Middle frontal gyrus (tissue), 1 donor: ENCODE data around the gene KIAA0825.
"Not testable (repeated sequence)": the region's sequence is repeated elsewhere in the genome, so short reads cannot be mapped to it uniquely, and the experiment has no call there.

Source experiments
- DNase-seq: peaks from one replicate; pipeline ENCODE4 v3.0.0-alpha.2; 2015; ENCODE audit warnings: low spot score; ENCODE audit errors: extremely low spot score

The KIAA0825 gene

DNA sequence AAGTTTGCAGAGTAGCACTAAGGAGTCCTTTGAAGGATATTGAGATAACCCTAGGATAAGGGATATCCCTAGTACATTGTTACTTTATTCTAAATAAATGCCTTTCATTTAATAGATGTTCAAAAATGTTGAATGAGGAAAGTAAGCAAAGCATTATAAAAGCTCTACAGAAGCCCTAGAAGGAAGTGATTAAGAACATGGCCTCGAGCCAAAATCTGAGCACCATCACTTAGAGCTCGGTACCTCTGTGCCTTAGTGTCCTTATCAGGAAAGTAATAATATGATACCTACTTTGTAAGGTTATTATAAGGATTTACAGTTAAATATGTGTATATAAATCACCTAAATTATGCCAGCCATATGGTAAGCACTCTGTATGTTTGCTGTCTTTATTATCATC, 242.6 kb downstream of the KIAA0825 start:
- DNase-seq = no peak

DNA sequence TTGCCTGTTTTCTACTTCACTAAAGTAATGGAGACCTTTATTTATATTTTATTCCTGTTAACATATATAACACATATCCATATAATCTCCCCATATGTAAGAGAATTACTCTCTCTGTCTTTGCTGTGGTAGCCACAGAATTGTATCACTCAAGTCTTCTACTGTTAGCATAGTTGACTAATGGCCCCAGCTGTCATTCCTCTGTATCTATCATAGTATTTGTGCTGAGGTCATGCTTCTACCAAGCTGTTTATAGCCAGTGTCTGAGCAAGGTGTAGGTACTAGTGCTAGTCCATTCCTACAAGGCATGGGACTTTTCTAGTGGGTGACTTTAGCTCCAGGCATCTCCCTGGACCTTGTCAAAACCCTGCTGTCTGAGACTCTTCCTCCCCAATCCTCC, 244.1 kb downstream of the KIAA0825 start:
- no peak for DNase-seq

DNA sequence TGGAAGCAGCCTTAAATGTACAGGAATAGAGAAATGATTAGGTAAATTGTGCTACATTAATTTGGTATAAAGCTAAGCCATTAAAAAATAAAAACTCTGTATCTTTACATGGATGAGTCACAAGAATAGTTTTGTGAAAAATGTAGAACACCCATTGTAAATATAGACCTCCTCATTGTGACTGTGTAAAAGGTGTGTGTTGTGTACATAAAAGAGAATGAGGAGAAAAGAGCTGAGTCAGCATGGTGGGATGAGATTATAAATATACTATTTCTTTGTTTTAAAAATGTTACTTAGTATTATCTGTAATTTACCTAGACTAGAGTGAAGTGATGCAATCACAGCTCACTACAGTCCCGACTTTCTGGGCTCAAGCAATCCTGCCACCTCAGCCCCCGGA, 250.5 kb downstream of the KIAA0825 start:
- DNase-seq = no peak

DNA sequence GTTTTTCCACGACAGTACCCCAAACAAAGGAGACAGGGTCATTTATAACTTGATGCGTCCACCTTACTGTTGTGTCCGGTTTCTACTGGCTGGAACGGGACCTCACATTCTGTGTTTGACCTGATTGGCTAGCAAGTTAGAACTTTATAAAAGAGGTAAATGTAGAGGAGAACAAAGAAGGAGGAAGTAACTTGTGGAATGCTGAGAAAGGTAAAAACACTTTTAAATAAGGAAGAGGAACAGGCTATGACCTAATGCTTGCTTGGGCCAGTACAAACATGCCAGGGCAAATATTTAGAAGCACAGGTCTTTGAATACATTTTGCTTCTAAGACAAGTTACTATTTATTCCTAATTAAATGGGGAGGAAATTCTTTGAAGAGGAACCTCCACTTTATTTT, 251.6 kb downstream of the KIAA0825 start:
- no peak for DNase-seq

DNA sequence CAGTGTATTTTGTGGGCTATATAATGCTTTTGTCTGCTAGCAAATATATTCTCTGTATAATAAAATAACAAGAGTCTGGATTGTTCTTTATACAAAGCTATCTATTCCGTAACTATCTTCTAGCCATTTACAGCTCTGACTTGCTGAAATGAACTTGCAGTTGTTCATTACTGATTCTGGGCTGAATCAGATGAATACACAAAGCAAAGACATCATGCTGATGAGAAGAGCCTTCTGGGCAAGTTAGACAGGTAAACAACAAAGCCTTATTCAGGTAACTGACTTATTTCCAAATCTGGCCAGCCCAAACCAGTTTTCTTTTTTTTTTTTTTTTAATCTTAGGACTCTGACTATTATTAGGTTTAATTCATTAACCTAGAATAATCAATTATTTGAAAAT, 255.5 kb downstream of the KIAA0825 start:
- no peak for DNase-seq

DNA sequence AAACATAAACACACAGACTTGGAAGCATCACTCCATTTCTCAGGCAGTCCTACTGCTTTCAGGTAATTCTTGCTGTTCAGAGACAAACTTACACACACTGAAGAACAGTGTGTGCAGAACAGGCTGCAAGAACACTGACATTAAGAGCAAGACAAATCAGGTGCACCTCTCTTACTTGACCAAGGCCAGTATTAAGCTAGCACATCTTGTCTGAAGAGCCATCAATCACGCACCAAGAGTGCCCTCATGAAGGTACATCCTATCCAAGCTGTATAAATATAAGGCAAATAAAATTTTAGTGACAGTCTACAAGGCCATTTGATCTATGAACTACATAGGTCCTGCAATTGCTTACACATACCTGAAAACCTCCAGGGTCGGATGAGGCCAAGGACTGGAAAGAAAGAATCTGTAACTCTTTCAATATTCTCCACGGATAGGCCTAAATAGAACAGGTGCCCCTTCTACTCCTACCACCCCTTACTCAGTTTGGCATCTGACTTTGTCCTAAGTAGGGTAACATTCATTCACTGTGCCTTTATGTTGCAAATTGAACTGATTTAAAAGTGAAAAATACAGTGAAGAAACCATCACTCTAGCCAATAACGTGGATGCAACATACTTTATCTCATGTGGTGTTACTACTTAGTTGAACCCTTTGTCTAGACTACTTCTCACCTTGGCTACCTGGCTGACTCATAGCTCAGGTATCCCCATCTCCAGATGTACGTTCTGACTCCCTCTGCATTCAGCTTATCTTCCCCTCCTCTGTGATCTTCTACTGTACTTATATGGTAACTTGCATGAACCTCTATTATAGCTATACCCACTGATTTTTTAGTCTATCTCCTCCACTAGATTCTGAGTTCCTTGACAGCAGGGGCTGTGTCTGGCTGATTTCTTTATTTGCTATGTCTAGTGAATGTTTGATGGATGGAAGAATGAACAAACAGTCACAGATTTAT, 256.3 kb downstream of the KIAA0825 start:
- DNase-seq = no peak

DNA sequence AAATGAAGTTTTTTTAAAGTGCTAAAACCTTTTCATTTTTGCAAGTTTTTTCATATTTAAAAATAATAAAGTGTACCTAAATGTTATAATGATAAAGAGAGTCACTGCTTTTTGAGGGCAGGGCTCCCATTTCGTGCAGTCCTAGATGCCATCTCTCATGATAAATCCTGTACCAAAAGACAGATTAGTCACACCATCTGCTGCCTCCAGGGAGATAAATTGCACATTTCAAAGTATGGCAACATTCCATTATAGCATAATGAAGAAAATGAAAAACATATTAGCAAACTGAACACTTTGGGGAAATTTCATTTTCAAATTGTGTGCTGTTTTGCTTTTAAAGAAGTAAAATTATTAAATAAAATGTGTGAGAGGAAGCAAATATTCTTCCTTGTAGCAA, 257.2 kb downstream of the KIAA0825 start:
- DNase-seq = no peak

DNA sequence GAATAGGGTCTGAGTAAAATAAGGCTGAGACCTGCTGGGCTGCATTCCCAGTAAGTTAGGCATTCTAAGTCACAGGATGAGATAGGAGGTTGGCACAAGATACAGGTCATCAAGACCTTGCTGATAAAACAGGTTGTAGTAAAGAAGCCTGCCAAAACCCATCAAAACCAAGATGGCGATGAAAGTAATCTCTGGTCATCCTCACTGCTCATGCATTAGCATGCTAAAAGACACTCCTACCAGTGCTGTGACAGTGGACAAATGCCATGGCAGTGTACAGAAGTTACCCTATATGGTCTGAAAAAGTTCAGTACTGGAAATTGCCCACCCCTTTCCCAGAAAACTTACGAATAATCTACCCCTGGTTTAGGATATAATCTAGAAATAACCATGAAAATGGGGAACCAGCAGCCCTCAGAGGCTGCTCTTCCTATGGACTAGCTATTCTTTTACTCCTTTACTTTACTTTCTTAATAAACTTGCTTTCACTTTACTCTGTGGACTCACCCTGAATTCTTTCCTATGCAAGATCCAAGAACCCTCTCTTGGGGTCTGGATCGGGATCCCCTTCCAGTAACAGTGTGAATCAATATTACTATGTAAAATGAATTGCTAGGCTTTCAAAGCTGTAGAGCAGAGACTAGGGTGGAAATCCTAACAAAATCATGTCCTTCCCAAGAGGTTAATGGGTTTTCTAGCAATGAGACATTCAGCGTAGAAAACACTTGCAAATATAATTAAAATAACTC, 257.8 kb downstream of the KIAA0825 start:
- no peak for DNase-seq

DNA sequence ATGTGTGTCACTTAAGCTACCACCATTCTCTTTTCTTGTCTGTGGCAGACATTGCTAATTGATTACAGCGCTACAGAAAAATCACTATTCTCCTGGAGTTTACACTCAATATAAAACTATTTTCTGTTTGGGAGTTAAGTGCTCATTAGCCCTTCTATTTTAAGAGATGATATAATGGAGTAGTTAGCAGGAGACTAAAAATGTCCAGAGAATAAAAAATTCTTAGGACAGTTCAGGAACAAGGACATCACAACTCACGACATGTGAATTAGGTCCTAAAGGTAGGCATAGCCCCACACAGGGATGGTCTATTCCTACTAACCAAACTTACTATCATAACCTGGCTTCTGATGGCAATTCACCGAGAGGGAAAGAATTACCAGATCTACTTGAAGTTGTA, 258.5 kb downstream of the KIAA0825 start:
- no peak for DNase-seq

DNA sequence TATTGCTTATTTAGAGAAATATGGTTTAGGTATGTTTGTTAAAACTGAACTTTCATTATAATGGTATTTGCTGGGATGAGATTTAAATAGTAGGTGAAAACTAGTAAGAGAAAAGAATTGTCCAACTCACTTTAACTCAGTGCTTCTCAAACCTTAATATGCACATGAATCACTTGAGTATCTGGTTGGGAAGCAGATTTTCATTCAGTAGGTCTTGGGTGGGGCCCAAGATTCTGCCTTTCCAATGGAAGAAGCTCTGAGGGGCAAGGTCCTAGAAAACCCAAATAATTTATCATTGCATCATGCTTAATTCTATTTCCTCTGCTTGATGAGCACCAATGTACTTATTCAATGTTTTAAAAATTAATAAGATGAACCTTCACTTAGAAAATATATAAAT, 262.6 kb downstream of the KIAA0825 start:
- DNase-seq = no peak

DNA sequence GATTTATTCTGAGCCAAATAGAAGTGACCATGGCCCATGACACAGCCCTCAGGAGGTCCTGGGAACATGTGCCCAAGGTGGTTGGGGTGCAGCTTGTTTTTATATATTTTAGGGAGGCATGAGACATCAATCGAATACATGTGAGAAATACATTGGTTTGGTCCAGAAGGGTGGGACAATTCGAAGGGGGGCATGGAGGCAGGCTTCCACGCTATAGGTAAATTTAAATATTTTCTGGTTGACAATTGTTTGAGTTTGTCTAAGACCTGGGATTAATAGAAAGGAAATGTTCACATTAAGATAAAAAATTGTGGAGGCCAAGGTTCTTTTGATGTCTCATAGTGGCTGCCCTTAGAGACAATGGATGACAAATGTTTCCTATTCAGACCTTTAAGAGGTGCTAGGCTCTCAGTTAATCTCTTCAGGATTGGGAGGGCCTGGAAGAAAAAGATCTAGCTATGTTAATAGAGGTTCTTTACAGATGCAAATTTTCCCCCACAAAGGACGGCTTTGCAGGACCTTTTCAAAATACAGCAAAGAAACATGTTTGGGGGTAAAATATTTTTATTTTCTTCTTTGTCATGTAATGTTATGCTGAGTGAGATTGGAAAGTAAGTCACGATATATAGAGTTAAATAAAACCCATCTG, 263.4 kb downstream of the KIAA0825 start:
- not testable (repeated sequence) for DNase-seq

DNA sequence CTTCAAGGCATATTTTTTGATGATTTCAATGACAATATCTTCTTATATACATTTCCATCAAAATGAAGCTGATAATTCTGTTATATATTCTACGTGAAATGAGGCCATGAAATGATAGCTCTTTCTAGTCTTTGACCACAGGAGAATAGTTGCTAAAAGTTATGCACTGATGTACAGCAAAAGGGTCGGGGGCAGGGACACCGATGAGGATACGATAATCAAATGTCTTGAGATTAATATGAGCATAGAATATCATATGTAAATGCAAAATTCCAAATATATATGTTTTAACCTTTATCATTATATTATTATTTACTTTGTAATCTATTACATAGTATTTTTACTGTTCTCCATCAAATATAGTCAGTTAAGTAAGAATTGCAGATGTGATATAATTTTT, 264.8 kb downstream of the KIAA0825 start:
- DNase-seq = no peak

DNA sequence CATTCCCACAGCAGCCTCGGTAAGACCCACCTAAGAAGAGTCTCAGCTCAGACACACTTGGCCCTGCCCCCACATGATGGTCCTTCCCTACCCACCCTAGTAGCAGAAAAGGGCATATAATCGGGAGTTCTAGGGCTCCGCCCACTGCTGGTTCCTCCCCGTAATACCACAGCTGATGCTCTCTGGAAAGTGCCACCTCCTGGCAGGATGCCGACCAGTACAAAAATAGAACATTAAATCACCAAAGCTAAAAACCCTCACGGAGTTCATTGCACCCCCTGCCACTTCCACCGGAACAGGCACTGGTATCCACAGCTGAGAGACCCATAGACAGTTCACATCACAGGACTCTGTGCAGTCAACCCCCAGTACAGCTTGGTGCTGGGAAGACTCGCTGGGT, 271.3 kb downstream of the KIAA0825 start:
- no peak for DNase-seq

DNA sequence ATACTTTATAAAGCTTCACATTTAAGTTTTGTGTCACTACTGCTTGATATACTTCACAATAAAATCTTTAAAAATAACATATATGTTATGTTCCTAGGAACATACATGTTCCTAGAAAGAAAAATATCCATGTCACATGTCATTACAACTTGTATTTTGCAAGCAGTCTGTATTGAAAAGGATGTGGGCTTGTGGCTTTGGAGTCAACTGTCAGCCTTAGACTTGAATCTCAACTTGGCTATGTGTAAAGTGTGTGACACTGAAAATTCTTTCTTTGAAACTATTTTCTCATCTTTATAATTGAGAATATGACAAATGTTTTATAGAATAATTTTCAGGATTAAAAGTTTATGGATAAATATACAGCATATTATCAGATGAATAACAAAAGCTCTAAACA, 273.1 kb downstream of the KIAA0825 start:
- DNase-seq = no peak

DNA sequence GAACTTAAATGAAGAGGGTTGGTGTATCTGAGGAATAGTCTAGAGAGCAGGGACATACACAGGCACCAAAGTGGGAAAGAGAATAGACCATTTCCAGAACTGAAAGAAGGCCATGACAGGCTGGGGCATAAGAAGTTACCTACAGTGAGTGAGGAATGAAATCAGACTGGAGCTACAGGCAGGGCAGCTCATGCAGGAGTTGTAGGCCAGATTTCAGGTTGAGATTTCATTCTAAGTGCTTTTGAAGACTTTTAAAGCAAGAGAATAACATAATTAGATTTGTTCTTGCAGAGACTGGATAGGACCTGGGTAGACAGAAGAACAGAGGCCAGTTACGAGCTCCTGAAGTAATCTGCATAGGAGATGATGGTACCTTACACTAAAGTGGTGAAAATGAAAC, 280.8 kb downstream of the KIAA0825 start:
- DNase-seq = no peak

DNA sequence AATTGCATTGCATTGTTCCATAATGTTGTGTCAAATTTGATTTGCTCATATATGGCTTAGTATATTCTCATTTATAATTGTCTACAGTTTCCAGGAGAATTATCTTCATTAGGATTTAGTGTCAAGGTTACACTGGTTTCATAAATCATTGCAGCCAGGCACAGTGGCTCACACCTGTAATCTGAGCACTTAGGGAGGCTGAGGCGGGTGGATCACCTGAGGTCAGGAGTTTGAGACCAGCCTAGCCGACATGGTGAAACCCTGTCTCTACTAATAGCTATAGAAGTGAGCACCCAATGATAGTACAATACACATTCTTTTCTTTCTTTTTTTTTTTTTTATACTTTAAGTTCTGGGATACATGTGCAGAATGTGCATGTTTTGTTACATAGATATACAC, 282.5 kb downstream of the KIAA0825 start:
- DNase-seq = no peak

DNA sequence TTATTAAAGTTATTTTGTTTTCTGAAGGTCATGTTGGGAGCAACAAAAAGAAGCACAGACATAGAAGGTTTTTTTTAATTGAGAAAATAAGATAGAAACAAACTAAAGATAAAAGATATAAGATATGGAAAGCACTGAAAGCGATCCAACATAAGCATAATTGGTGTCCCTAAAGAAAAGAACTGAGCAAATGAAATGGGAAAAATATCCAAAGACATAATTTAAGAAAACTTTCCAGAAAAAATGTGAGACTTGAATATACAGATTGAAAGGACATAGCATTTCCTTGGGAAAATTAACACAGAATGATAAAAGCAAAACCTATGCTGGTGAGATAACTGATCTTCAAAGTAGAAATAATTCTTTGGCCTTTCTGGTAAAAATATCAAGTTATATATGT, 289.3 kb downstream of the KIAA0825 start:
- no peak for DNase-seq

DNA sequence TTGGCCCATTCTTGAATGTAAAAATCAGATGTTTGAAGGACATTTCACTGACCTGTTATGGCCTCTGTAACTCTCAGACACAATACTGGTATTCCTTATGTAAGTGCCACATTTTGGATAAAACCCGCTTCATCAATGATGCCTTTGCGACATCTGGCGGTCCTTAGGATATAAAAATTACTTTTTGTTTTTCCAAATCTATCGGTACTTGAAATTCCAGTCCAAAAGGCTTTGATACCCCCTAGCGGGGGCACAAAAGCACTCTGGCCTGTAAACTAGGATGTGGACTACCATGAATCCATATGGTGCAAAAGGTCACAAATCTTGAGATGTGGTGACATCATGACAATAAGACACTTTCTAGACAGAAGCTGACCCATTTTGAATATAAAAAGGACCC, 291.8 kb downstream of the KIAA0825 start:
- DNase-seq = no peak

DNA sequence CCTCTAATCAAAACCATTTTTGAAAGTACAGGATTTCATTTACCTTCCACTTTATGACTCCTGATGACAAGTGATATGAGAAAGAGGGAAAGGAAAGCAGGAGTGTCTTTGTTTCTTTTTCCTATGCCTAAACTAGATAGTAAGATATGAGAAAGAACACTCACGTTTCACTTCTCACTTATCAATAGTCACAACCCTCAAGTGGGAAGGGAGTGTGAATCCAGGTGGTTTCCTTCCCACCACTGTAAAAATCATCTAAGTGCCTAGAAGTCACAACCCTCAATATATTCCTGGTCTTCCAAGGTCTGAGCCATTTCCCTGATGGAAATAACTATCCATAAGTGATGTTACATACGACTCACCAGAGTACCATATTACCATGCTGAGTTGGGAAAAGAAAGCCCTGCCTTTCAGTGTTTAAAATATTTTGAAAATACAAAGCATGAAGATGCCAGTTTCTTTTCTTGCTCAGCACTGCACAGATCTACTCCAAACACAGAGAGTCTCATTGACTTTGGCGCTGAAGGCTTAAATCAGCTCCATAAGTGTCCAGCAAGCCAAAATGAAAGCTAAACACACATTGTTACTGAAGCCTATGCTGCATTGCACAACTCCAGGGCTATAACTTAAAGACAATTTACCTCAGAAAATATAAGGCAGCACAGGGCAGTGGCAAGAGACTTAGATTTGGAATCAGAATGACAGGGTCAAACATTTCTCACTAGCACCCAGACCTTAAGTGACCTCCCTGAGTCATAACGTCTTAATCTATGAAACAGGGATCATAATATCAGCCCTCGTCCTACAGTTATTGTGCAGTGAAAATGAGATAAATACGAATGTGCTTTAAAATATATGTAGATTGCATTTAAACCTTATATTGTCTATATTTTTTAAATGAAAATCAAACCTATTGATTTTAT, 301.2 kb downstream of the KIAA0825 start:
- no peak for DNase-seq

DNA sequence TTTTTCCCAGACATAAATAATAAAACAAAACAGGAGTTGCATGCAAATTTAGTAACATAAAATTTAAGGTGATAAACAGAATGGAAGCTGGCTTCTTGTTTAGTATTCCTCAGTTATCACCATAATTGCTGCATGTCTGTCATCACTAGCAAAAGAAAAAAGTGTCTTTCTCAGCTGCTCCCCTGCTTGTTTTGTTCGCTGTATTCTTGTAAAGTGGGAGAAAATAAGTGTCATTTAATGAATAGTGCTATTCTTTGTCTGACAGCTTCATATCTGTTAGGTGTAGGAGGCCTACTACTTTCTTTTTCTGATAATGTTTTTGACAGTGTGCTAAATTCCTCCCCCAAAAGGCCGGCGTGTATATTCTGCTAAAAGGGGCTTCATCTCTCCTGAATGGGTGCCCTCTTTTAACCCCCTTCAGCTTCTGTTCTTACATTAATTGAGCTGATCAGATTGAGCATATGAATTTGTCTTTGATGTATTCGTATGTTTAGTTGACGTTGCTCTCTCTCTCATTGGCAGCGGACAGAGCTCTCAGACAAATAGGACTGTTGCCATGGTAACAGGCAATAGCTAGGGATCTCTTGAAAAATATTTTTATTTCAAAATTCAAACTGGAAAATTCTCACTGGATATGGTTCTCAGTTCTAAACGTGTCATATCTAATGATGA, 303.8 kb downstream of the KIAA0825 start:
- DNase-seq = no peak
